Epithelial cell of proximal tubule (primary cell): ENCODE results near the gene ETS2. TPM values are rescaled to one million over a fixed set of nuclear protein-coding genes. Genes with fewer than 3 reads are reported as not detected.

Source experiments
- DNase-seq: peaks from one replicate; pipeline ENCODE4 v3.0.0-alpha.2; 2011; ENCODE audit warnings: low read depth
- H3K4me3 ChIP-seq: 2 replicates; pipeline ENCODE4 v1.5.1; 2011; ENCODE audit warnings: low read depth, mild to moderate bottlenecking, low read length
- CTCF ChIP-seq: conservative IDR thresholded peaks from 2 replicates; pipeline ENCODE4 v1.5.1; 2012; ENCODE audit warnings: low read depth, mild to moderate bottlenecking, low read length
- total RNA-seq: library from RNA; depleted of rRNA; stranded (reverse); fragments of >200 nt; gene quantifications from 2 replicates; pipeline ENCODE4 v1.2.3, GENCODE V29; 2015

The ETS2 gene
- total RNA-seq, 1 donor from 2014 or later: 11.1 TPM

- no peak for DNase-seq
- no peak overlapping the region for H3K4me3 ChIP-seq
- TF ChIP-seq CTCF: no peak
Measured at GRCh38 chr21:38863843-38864363, 58.2 kb downstream of the ETS2 start.

GRCh38 chr21:38864964-38865363 is 59.2 kb downstream of the ETS2 start:
- DNase-seq: no peak
- H3K4me3 ChIP-seq: no peak overlapping the region
- TF ChIP-seq CTCF: no peak

- H3K4me3 ChIP-seq: no peak overlapping the region
- TF ChIP-seq CTCF: no peak
- DNase-seq: no peak
Measured at GRCh38 chr21:38869196-38869595, 63.5 kb downstream of the ETS2 start.

GRCh38 chr21:38869946-38870345 is 64.2 kb downstream of the ETS2 start:
- TF ChIP-seq CTCF: peak; percentile 28
- no peak for DNase-seq
- no peak overlapping the region for H3K4me3 ChIP-seq
